ENCODE results near the gene MGA.
"Not testable (repeated sequence)": the region's sequence is repeated elsewhere in the genome, so short reads cannot be mapped to it uniquely, and the experiment has no call there.

MGA gene

DNA sequence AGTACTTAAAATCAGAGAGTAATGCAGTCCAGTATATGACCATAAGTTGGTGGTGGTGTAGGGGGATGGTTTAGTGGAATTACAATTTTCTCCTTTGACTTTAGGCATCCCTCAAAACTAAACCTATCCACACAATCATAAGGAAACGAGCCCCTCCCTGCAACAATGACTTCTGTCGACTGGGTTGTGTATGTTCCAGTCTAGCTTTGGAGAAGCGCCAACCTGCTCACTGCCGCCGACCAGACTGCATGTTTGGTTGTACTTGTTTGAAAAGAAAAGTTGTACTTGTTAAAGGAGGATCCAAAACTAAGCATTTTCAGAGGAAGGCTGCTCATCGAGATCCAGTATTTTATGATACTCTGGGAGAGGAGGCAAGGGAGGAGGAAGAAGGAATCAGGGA is 52.8 kb downstream of the MGA start:
- H3K9ac ChIP-seq (ENCODE audit: low read length in 2 of 2) = peak overlapping the region; percentile 10 to 29
- H3K9me3 ChIP-seq (ENCODE audit: control insufficient read depth in 2 of 2, low read length in 2 of 2) = no peaks in the 10 kb centered on the region
- peak overlapping the region; percentile 33 for H3K27ac ChIP-seq (ENCODE audit: low read length)
- peaks cover 21% of the 10 kb centered on the region in 2 donors for H3K36me3 ChIP-seq (ENCODE audit: control insufficient read depth in 2 of 2, insufficient read depth in 2 of 2, low read length in 2 of 2)
- H3K27me3 ChIP-seq (ENCODE audit: control insufficient read depth in 1 of 2, insufficient read depth in 2 of 2, low read length in 2 of 2) = no peaks in the 10 kb centered on the region
- no peaks in the 10 kb centered on the region for H3K4me1 ChIP-seq (ENCODE audit: control insufficient read depth, insufficient read depth, low read length)
- peak overlapping the region in 1 of 2 donors; percentile 40 for H3K4me3 ChIP-seq (ENCODE audit: low read length in 2 of 2)

DNA sequence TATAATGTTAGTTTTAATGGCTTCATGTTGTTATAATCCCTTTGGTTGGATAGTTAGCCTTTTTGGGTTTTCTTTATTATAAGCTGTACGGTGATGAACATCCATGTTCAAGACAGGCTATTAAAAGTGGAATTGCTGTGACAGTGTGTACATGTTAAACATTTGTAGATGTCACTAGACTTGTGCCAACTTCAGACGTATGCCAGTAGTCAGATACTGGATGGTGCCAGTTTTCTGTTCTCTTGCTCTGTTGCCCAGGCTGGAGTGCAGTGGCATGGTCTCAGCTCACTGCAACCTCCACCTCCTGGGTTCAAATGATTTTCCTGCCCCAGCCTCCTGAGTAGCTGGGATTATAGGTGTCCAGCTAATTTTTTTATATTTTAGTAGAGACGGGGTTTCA is 54.1 kb downstream of the MGA start:
- H3K4me1 ChIP-seq (ENCODE audit: control insufficient read depth, insufficient read depth, low read length) = no peaks in the 10 kb centered on the region
- H3K9ac ChIP-seq (ENCODE audit: low read length in 2 of 2) = no peak overlapping the region
- no peaks in the 10 kb centered on the region for H3K27me3 ChIP-seq (ENCODE audit: control insufficient read depth in 1 of 2, insufficient read depth in 2 of 2, low read length in 2 of 2)
- H3K4me3 ChIP-seq (ENCODE audit: low read length in 2 of 2) = no peak overlapping the region
- no peak overlapping the region for H3K27ac ChIP-seq (ENCODE audit: low read length)
- H3K9me3 ChIP-seq (ENCODE audit: control insufficient read depth in 2 of 2, low read length in 2 of 2) = no peaks in the 10 kb centered on the region
- H3K36me3 ChIP-seq (ENCODE audit: control insufficient read depth in 2 of 2, insufficient read depth in 2 of 2, low read length in 2 of 2) = peaks cover 13 to 19% of the 10 kb centered on the region in 2 donors

DNA sequence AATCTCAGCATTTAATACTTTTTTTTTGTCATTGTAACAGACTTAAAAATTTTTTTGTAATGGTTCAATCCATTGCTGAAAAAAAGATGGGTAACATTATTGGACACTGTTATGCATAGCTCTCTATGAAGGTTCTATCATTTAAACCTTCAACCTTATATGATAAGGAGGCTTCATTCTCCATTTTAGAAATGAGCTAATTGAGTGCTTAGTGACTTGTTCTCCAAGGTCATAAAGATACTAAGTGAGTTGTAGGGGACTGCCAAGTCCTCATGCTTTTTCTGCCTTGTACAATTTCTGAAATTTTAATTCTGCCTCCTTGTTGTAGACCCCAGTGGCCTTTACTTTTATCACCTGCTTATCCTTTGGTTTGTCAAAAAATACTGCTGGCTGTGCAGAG is 56.7 kb downstream of the MGA start:
- H3K4me1 ChIP-seq (ENCODE audit: control insufficient read depth, insufficient read depth, low read length) = no peaks in the 10 kb centered on the region
- no peak overlapping the region for H3K4me3 ChIP-seq (ENCODE audit: low read length in 2 of 2)
- H3K27ac ChIP-seq (ENCODE audit: low read length) = no peak overlapping the region
- H3K27me3 ChIP-seq (ENCODE audit: control insufficient read depth in 1 of 2, insufficient read depth in 2 of 2, low read length in 2 of 2) = no peaks in the 10 kb centered on the region
- no peaks in the 10 kb centered on the region for H3K36me3 ChIP-seq (ENCODE audit: control insufficient read depth in 2 of 2, insufficient read depth in 2 of 2, low read length in 2 of 2)
- H3K9me3 ChIP-seq (ENCODE audit: control insufficient read depth in 2 of 2, low read length in 2 of 2) = no peaks in the 10 kb centered on the region
- H3K9ac ChIP-seq (ENCODE audit: low read length in 2 of 2) = no peak overlapping the region

DNA sequence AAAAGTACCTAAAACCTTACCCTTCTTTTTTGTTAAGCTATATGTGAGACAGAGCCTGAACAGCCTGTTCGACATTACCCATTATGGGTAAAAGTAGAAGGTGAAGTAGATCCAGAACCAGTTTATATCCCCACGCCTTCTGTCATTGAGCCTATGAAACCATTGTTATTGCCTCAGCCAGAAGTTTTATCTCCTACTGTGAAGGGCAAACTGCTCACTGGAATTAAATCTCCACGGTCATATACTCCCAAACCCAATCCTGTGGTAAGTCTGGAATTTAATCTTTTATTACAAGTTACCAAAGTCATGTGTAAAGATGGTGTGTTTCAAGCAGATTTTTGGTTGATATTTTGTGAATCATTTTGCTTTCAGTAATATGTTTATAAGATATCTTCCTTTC is 66.9 kb downstream of the MGA start:
- Histone ChIP-seq H3K9me3 (ENCODE audit: control insufficient read depth in 2 of 2, low read length in 2 of 2) (no peaks in the 10 kb centered on the region), H3K4me1 (ENCODE audit: control insufficient read depth, insufficient read depth, low read length) (no peaks in the 10 kb centered on the region), H3K27ac (ENCODE audit: low read length) (no peak overlapping the region), H3K36me3 (ENCODE audit: control insufficient read depth in 2 of 2, insufficient read depth in 2 of 2, low read length in 2 of 2) (peaks cover 7 to 10% of the 10 kb centered on the region in 2 donors), H3K9ac (ENCODE audit: low read length in 2 of 2) (no peak overlapping the region), H3K27me3 (ENCODE audit: control insufficient read depth in 1 of 2, insufficient read depth in 2 of 2, low read length in 2 of 2) (no peaks in the 10 kb centered on the region), H3K4me3 (ENCODE audit: low read length in 2 of 2) (no peak overlapping the region)

DNA sequence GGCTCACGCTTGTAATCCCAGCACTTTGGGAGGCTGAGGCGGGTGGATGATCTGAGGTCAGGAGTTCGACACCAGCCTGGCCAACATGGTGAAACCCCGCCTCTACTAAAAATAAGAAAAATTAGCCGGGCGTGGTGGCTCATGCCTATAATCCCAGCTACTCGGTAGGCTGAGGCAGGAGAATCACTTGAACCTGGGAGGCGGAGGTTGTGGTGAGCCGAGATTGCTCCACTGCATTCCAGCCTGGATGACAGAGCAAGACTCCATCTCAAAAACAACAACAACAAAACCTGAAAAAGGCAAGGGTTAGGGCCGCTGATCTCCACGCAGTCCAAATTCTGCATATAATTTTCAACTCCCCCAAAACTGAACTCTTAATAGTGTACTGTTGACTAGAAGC is 67.9 kb downstream of the MGA start:
- H3K9me3 ChIP-seq (ENCODE audit: control insufficient read depth in 2 of 2, low read length in 2 of 2); H3K9ac ChIP-seq (ENCODE audit: low read length in 2 of 2); H3K4me1 ChIP-seq (ENCODE audit: control insufficient read depth, insufficient read depth, low read length); H3K4me3 ChIP-seq (ENCODE audit: low read length in 2 of 2); H3K27ac ChIP-seq (ENCODE audit: low read length); H3K27me3 ChIP-seq (ENCODE audit: control insufficient read depth in 1 of 2, insufficient read depth in 2 of 2, low read length in 2 of 2); H3K36me3 ChIP-seq (ENCODE audit: control insufficient read depth in 2 of 2, insufficient read depth in 2 of 2, low read length in 2 of 2): not testable (repeated sequence)

DNA sequence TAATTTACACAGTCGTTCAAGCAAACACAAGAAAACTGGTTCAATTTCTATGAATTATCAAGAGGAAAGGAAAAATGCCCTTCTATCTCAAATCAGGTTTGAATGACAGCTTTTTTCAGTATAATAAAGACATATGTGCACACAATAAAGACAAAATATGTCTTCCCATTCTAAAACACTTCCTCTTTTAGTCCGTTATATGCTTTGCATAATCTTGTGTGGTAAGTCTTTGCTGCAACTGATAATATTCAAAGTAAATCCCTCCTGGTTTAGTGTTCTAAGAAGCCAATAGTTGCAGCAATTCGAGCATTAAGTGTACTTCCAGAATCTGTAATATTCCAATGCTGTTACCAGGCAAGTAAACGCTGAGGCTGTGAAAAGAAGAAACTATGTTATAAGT is 70.3 kb downstream of the MGA start:
- H3K27ac ChIP-seq (ENCODE audit: low read length) = no peak overlapping the region
- H3K4me1 ChIP-seq (ENCODE audit: control insufficient read depth, insufficient read depth, low read length) = no peaks in the 10 kb centered on the region
- H3K9me3 ChIP-seq (ENCODE audit: control insufficient read depth in 2 of 2, low read length in 2 of 2) = no peaks in the 10 kb centered on the region
- no peaks in the 10 kb centered on the region for H3K27me3 ChIP-seq (ENCODE audit: control insufficient read depth in 1 of 2, insufficient read depth in 2 of 2, low read length in 2 of 2)
- H3K4me3 ChIP-seq (ENCODE audit: low read length in 2 of 2) = no peak overlapping the region
- H3K9ac ChIP-seq (ENCODE audit: low read length in 2 of 2) = no peak overlapping the region
- H3K36me3 ChIP-seq (ENCODE audit: control insufficient read depth in 2 of 2, insufficient read depth in 2 of 2, low read length in 2 of 2) = peaks cover 11 to 17% of the 10 kb centered on the region in 2 donors

DNA sequence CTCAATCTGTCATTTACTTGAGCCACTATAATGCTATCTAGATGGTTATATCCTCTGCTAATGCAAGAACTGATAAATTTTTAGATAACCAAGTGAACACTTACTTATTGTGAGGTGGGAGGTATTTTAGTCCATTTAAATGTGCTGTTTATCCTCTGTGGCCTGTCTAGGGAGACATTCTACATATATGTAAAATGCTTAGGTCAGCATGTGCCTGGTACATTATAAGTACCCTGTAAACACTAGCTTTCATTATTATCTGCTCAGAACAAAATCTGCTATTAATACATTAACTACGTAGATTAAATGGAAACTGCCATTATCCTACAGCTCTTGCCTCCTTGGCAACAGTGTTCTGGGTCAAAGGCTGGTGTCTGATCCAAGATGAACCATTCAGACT is 72.3 kb downstream of the MGA start:
- Histone ChIP-seq H3K4me1 (ENCODE audit: control insufficient read depth, insufficient read depth, low read length) (no peaks in the 10 kb centered on the region), H3K27me3 (ENCODE audit: control insufficient read depth in 1 of 2, insufficient read depth in 2 of 2, low read length in 2 of 2) (no peaks in the 10 kb centered on the region), H3K4me3 (ENCODE audit: low read length in 2 of 2) (no peak overlapping the region), H3K9ac (ENCODE audit: low read length in 2 of 2) (no peak overlapping the region), H3K27ac (ENCODE audit: low read length) (no peak overlapping the region), H3K9me3 (ENCODE audit: control insufficient read depth in 2 of 2, low read length in 2 of 2) (no peaks in the 10 kb centered on the region), H3K36me3 (ENCODE audit: control insufficient read depth in 2 of 2, insufficient read depth in 2 of 2, low read length in 2 of 2) (peaks cover 19 to 27% of the 10 kb centered on the region in 2 donors)

DNA sequence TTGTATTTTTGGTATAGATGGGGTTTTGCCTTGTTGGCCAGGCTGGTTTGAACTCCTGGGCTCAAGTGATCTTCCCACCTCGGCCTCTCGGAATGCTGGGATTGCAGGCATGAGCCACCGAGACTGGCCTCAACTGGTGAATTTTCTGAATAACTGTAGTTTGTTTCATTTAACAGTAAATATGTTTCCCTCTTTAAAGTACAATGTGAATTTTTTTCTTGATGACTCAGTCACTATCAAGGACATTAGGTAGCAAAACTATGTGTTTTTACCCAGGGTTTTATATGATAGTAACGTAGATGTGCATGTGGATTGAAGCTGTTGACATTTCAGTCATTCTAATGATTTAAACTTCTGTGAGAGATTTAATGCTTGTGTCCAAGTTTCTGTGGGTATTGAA is 73.9 kb downstream of the MGA start:
- Histone ChIP-seq H3K9ac (ENCODE audit: low read length in 2 of 2) (no peak overlapping the region), H3K4me1 (ENCODE audit: control insufficient read depth, insufficient read depth, low read length) (no peaks in the 10 kb centered on the region), H3K27me3 (ENCODE audit: control insufficient read depth in 1 of 2, insufficient read depth in 2 of 2, low read length in 2 of 2) (no peaks in the 10 kb centered on the region), H3K36me3 (ENCODE audit: control insufficient read depth in 2 of 2, insufficient read depth in 2 of 2, low read length in 2 of 2) (peaks cover 16 to 30% of the 10 kb centered on the region in 2 donors), H3K27ac (ENCODE audit: low read length) (no peak overlapping the region), H3K9me3 (ENCODE audit: control insufficient read depth in 2 of 2, low read length in 2 of 2) (no peaks in the 10 kb centered on the region), H3K4me3 (ENCODE audit: low read length in 2 of 2) (no peak overlapping the region)

DNA sequence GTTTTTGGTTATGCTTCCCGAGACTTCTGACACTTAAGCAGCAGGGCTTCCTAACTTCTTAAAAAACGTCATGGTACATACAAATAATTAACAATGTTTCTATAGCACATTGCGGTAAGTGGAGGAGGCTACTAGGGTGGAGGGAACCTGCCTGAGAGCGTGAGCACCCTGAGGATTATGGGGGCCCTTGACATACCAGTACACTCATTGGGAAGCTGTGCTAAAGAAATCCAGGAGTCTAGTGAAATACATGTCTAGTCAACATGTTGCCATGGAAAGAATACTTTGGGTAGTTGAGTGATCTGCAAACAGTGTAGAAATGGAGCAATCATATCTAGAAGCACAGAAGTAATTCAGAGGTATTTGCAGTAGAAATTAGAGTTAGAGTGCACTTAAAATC is 74.8 kb downstream of the MGA start:
- no peaks in the 10 kb centered on the region for H3K4me1 ChIP-seq (ENCODE audit: control insufficient read depth, insufficient read depth, low read length)
- H3K9ac ChIP-seq (ENCODE audit: low read length in 2 of 2) = no peak overlapping the region
- H3K27ac ChIP-seq (ENCODE audit: low read length) = no peak overlapping the region
- no peak overlapping the region for H3K4me3 ChIP-seq (ENCODE audit: low read length in 2 of 2)
- H3K27me3 ChIP-seq (ENCODE audit: control insufficient read depth in 1 of 2, insufficient read depth in 2 of 2, low read length in 2 of 2) = no peaks in the 10 kb centered on the region
- H3K9me3 ChIP-seq (ENCODE audit: control insufficient read depth in 2 of 2, low read length in 2 of 2) = no peaks in the 10 kb centered on the region
- peaks cover 19 to 29% of the 10 kb centered on the region in 2 donors for H3K36me3 ChIP-seq (ENCODE audit: control insufficient read depth in 2 of 2, insufficient read depth in 2 of 2, low read length in 2 of 2)

DNA sequence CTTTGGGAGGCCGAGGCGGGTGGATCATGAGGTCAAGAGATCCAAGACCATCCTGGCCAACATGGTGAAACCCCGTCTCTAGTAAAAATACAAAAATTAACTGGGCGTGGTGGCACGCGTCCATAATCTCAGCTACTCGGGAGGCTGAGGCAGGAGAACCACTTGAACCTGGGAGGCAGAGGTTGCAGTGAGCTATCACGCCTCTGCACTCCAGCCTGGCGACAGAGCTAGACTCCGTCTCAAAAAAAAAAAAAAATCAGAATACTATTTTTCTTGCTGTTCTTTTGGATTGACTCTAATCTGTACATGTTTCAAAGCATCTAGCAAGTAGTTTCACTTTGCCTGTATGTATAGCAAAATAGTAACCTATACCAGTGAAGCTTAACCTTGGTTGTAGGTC is 75.3 kb downstream of the MGA start:
- H3K9me3 ChIP-seq (ENCODE audit: control insufficient read depth in 2 of 2, low read length in 2 of 2); H3K27me3 ChIP-seq (ENCODE audit: control insufficient read depth in 1 of 2, insufficient read depth in 2 of 2, low read length in 2 of 2); H3K27ac ChIP-seq (ENCODE audit: low read length); H3K9ac ChIP-seq (ENCODE audit: low read length in 2 of 2); H3K4me1 ChIP-seq (ENCODE audit: control insufficient read depth, insufficient read depth, low read length); H3K4me3 ChIP-seq (ENCODE audit: low read length in 2 of 2): not testable (repeated sequence)
- H3K36me3 ChIP-seq (ENCODE audit: control insufficient read depth in 2 of 2, insufficient read depth in 2 of 2, low read length in 2 of 2) = peaks cover 20 to 29% of the 10 kb centered on the region in 2 donors

DNA sequence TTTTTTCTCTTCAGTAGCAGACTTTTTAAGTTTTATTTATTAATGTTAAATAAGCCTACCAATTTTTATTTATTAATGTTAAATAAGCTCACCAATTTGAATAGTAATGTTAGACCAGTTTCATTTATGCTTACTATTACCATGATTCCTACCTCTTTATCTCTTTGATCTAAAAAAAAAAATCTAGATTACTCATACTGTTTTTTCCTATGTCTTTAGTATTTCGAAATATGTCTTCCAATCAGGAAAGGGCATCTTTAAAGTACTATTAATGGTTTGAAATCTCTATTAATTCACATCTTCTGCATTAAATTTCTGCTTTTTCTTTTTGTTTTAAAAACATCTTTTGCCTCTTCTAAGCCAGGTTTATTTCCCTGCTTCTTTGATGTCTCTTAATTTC is 86.6 kb downstream of the MGA start:
- no peak overlapping the region for H3K4me3 ChIP-seq (ENCODE audit: low read length in 2 of 2)
- no peak overlapping the region for H3K27ac ChIP-seq (ENCODE audit: low read length)
- H3K4me1 ChIP-seq (ENCODE audit: control insufficient read depth, insufficient read depth, low read length) = no peaks in the 10 kb centered on the region
- peaks cover 11 to 22% of the 10 kb centered on the region in 2 donors for H3K36me3 ChIP-seq (ENCODE audit: control insufficient read depth in 2 of 2, insufficient read depth in 2 of 2, low read length in 2 of 2)
- H3K27me3 ChIP-seq (ENCODE audit: control insufficient read depth in 1 of 2, insufficient read depth in 2 of 2, low read length in 2 of 2) = no peaks in the 10 kb centered on the region
- no peak overlapping the region for H3K9ac ChIP-seq (ENCODE audit: low read length in 2 of 2)
- H3K9me3 ChIP-seq (ENCODE audit: control insufficient read depth in 2 of 2, low read length in 2 of 2) = no peaks in the 10 kb centered on the region

DNA sequence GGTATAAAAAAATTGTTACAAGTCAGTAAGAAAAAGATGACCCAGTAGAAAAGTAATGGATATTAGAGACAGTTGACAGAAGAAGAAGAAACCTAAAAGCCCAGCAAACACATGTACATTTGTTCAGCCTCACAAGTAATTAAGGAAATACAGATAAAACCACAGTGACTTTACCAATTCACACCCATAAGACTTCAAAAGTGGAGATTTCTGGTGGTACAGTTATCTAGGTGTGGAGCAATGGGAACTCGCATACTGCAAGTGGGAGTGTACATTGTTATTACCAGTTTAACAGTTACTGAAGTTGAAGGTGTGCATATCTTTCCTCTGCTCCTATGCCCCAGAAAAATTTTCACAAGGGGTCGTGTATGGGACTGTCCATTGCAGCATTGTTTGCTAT is 96.0 kb downstream of the MGA start:
- no peaks in the 10 kb centered on the region for H3K4me1 ChIP-seq (ENCODE audit: control insufficient read depth, insufficient read depth, low read length)
- no peak overlapping the region for H3K9ac ChIP-seq (ENCODE audit: low read length in 2 of 2)
- H3K36me3 ChIP-seq (ENCODE audit: control insufficient read depth in 2 of 2, insufficient read depth in 2 of 2, low read length in 2 of 2) = peaks cover 0 to 3% of the 10 kb centered on the region in 2 donors
- H3K27ac ChIP-seq (ENCODE audit: low read length) = no peak overlapping the region
- no peaks in the 10 kb centered on the region for H3K9me3 ChIP-seq (ENCODE audit: control insufficient read depth in 2 of 2, low read length in 2 of 2)
- H3K27me3 ChIP-seq (ENCODE audit: control insufficient read depth in 1 of 2, insufficient read depth in 2 of 2, low read length in 2 of 2) = no peaks in the 10 kb centered on the region
- H3K4me3 ChIP-seq (ENCODE audit: low read length in 2 of 2) = no peak overlapping the region

Data from stomach smooth muscle (tissue), 2 donors.